GM19438 (cell line): ENCODE data around the gene JAK1.
"Not testable (repeated sequence)": the region's sequence is repeated elsewhere in the genome, so short reads cannot be mapped to it uniquely, and the experiment has no call there.

Experiments used
- ATAC-seq: cut with Tn5 transposase; IDR thresholded peaks from one replicate; pipeline ENCODE4 v1.9.1; 2021; ENCODE audit warnings: low read depth; ENCODE audit not compliant: unreplicated experiment

The JAK1 gene

DNA sequence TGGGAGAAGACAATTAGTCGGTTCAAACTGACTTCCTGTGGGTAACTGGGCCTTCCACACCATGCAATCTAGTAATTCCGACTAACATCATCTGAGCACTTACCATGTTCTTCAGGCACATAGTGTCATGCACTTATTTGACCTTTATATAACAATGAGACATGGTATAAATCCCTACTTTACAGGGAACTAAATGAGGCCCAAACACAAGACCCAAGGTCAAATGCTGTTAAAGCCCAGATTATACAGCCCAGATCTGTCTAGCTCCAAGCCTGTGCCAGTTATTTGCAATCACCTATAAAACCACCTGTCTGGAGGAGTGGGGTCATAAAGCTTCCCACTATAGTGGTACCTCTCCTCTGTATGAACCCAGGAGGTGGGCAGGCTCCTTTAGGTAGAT lies 40.8 kb downstream of the JAK1 start:
- no peak for ATAC-seq

GRCh38 chr1:64923294-64923718 lies 43.0 kb downstream of the JAK1 start:
- ATAC-seq: no peak

DNA sequence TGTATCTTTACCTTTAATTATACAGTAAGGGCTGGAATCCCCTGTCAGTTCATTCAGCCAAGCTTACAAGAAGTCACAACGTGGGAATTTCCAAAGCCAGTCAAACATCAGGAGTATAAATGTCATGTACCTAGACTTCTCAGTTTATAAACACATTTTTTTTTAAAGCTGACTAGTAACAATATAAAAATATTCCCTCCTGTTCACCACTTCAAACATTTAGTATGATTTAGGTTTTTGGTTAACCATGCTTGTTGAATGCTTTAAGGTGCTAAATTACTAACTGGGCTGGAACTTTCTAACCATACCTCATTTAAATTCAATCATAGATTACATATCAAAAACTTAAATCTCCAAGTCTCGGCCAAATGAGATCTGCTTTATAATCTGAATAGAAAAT lies 44.0 kb downstream of the JAK1 start:
- ATAC-seq: no peak

DNA sequence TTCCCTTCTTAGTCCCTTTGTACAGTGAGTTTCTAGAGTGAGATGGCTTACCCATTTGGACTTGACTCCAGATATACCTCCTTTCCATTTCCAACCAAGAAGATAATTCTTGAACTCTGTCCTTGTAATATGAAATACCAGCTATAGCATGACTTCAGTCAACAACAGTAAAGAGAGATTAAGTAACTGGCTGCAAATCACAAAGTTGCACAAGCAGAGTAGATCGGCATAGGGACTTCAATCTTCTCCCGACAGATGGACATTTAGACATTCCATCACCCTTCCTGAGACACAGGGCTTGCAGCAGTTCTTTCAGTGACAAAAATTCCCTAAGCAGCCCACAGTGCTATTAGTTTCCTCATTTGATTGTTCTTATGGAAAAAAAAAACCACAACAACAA lies 44.6 kb downstream of the JAK1 start:
- ATAC-seq: no peak

DNA sequence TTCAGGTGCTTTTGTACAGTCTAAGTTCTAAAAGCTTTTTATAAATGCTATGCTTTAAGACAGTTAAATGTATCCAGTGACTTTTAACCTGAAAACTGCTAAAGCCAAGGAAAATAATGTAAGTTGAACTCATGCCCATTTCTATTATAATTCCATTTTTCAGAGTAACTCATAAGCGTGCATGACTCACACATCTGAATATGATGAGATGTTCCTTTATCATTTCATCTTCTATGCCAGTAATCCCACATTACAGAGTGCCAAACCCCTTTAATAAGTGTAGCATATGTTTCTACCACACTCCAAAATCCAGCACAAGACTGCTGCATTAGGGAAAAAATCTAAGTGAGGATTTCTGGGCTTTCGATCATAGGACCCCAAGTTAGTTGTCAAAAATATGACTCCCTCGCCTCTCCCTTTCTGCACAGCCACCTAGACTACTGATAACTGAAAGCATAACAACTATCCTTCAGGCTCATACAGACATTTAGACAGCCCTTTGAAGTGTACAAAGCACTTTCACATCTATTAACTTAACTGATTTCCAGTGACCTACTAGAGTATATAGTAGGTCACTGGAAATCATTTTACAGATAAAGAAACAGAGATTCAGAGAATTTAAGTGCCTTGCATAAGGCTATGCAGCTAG lies 45.3 kb downstream of the JAK1 start:
- ATAC-seq: no peak

DNA sequence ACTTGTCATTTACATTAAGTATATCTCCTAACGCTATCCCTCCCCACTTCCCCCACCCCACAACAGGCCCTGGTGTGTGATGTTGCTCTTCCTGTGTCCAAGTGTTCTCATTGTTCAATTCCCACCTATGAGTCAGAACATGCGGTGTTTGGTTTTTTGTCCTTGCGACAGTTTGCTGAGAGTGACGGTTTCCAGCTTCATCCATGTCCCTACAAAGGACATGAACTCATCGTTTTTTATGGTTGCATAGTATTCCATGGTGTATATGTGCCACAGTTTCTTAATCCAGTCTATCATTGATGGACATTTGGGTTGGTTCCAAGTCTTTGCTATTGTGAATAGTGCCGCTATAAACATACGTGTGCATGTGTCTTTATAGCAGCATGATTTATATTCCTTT lies 47.2 kb downstream of the JAK1 start:
- not testable (repeated sequence) for ATAC-seq

- ATAC-seq: no peak
These were observed 48.4 kb downstream of the JAK1 start for GRCh38 chr1:64917907-64918306.

GRCh38 chr1:64917328-64917861 lies 49.0 kb downstream of the JAK1 start:
- ATAC-seq: peak; percentile 66

DNA sequence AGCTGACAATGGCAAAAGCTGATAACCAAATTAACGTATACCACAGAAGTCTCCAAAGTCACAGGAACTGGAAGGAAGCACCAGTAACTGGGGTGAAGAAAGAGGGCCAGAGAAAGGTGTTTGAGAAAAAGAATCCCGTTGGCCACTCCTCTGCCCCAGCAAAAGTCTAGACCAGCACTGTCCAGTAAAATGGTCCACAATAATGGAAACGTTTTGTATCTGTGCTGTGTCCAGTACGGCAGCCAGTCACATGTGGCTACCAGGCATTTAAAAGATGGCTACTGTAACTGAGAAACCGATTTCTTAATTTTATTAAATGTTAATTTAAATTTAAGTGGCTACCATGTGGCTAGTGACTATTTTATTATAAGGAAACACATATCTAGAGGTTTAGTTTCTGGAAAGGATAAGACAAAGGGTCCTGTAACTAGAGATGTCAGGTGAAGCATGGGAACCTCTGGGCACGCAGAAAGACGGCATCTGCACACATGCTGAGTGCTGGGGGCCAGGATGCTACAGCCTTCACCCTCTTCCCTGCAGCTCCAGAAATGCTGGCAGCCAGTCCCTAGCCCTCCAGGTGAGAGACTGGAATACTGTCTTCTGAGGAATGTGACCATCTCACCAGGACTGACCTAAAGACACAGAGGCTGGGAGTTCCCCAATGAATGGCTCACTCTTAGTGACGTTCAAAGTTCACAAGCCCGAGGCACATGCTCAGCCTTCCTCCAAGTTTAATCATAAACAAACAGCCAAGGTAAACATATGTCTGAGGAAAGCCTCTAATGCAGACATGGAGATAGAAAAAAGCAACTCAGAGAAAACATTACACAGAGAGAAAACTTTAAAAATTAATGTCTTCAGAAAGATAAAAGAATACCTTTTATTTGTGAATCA lies 50.7 kb downstream of the JAK1 start:
- no peak for ATAC-seq

DNA sequence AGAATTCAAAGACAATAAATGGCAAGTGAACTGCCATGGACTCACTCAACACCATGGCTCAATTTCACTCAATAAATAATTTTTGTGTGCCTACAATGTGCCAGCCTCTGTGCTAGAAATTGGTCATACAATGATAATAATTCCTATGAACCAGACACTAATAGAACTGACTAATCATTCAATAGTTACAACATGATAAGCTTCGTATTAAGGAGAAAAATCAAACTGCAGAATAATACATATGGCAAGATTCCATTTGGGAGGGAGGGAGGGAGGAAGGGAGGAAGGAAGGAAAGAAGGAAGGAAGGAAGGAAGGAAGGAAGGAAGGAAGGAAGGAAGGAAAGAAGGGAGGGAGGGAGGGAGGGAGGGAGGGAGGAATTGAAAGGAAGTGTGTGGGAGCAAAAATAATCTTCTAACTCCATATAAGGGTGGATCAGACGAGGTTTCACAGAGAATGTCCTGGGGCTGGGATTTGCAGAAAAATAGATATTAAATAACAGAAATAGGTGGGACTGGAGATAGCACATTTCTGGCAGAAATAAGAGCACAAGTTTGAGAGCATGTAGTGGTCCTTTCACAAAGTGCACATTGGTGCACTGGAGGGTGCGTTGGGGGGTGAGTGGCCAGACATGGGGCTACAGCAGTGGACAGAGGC lies 52.9 kb downstream of the JAK1 start:
- ATAC-seq: no peak

DNA sequence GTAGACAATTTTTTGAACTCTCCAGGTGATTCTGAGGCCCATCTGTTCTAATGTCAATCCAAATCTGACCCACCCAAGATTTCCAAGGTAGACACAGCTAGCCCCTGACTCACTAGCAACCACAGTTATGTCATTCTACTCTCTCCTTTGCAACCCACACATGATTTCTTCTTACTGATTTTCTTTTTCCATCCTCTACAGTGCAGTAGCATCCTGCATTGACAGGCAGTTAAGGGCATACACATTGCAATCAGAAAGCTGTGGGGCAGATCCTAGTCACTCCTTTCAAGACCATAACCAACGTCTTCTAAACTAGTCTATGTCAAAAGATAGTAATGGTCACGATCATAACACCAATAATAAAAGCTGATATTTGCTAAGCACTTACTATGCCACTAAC lies 54.2 kb downstream of the JAK1 start:
- no peak for ATAC-seq

DNA sequence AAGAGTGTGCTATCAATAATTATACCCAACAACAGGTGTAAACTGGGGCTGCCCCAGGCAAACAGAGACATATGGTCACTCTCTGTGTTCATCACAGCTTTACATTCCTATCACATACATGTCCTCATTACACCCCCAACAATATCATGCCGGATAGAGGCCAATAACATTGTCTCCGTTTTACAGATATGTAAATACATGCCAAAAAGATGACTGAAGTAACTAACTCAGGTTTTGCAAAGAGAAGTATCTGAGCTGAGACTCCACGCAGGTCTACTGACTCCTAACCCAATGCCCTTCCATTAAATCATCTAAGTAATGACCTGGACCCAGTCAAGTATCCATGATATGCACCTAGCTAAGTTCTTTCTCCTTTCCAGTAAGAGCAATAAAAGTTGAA lies 55.0 kb downstream of the JAK1 start:
- no peak for ATAC-seq

DNA sequence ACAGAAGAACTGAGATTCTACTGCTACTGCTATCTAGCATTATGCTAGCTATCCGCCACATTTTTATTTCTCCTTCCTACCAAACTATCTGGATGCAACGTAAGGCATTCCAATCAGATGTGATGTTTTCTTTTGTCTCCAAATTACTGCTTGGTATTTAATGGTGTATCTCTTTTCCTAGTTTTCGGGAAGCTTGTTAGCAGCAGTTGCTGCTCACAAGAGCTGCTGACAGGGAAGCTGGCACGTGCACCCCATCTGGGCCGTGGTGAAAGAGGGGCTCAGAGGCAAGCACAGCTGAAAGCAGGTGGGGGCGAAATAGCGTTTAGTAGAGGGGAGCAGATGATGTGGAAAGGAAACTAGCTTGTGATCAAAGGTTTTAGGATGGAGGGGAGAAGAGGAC lies 57.3 kb downstream of the JAK1 start:
- ATAC-seq: no peak

DNA sequence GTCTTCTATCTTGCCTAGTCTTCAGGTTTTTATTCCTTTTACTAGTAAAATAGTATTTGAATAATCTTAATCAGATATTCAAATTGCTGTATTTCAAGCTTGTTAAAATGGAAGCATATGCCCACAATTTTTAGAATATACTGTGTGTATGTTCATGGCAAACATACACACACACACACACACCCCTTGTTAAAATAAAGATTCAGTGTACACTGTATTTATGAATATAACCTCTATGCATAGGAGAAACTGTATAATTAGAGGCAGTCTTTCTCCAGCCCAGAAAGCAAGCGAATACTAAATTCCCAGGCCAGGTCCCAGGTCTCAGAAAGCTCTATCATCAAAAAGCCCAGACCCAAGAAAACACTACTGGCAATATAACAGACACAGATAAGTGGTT lies 57.8 kb downstream of the JAK1 start:
- ATAC-seq: no peak

- no peak for ATAC-seq
These were observed 59.9 kb downstream of the JAK1 start for GRCh38 chr1:64906447-64906846.

DNA sequence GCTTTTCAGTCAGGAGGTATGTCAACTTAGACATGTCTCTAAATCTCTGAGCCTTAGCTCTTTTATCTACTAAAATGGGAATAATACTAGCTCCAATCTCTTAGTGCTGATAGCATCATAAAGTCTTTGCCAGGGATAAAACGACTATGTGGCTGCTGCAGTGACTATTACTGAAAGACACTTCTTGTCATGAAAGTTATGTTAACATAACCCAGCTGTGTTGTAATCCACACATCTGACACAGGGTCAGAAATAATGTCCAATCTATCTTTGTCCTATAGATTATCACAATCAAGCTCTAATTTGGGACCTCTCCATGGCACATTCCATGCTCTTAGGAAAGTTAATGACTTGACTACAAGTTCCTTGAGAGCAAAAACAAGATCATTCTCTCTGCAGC lies 62.8 kb downstream of the JAK1 start:
- no peak for ATAC-seq

DNA sequence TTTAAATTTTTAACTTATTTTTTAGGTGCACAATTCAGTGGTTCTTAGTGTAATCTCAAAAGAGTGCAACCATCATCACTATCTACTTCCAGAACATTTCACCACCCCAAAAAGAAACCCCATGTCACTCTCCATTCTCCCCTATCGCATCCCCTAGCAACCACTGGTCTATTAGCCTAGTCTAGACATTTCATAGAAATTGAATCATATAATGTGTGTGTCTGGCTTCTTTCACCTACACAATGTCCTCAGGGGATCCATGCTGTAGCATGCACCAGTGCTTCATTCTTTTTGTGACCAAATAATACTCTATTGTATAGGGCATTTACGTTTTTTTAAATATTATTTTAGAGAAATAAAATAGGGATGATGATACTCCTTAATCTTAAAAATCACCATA lies 64.7 kb downstream of the JAK1 start:
- no peak for ATAC-seq

DNA sequence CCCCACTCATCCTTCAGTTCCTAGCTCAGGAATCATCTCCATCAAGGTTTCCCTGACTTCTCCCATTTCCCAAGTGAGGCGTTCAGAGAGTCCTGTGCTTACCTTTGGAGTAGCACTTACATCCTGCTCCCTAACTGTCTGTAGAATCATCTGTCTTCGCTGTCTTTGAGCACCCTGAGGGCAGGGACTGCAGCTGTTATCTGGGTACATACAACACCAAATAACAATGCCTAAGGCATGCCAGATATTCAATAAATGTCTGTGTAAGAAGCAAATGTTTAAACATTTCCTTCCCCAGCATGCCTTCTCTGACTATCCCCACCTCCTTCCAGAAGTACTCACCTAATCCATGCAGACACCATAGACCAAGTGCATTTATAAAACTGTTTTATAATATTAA lies 65.4 kb downstream of the JAK1 start:
- no peak for ATAC-seq

- ATAC-seq: peak; percentile 83
These were observed 68.1 kb downstream of the JAK1 start for GRCh38 chr1:64898107-64898861.

DNA sequence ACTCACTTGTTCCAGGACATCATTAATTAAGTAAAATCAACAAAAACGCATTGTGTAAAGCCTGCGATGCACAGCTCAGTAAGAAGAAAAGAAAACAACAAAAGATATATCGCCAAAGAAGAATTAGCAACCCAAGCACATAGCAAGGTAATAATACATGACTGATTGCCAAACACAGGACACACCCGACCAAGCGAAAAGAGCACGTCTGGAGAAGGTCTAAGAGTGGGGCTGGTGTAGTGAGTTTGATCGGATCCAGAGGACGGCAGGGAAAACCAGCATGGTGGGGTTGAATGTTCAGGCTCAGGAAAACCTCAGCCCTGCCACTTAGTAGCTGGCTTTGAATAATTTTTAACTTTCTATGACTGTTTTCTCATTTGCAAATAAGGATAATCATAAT lies 69.8 kb downstream of the JAK1 start:
- no peak for ATAC-seq

DNA sequence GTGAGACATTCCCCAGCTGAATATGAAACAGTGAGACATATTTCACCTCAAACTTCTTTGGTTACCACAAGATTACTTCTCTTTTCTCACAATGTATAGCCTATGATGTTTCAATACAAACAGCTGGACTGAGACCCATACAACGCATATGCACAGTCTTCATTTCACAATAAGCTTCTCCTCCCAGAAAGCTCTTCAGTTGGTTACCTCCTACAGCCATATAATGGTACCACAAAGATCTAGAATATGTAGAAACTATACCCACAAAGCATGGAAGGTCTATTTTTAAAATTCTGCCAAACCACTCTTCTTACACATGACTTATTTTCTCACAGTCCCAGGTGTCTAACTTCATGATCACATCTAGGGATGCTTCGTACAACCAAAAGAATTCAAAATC lies 70.8 kb downstream of the JAK1 start:
- ATAC-seq: peak; percentile 60
